ENCODE measurements around the gene GTF2A2. TPM values are rescaled to one million over a fixed set of nuclear protein-coding genes. Genes with fewer than 3 reads are reported as not detected.

The GTF2A2 gene
- total RNA-seq, 1 donor from 2014 or later, result 105 TPM

DNA sequence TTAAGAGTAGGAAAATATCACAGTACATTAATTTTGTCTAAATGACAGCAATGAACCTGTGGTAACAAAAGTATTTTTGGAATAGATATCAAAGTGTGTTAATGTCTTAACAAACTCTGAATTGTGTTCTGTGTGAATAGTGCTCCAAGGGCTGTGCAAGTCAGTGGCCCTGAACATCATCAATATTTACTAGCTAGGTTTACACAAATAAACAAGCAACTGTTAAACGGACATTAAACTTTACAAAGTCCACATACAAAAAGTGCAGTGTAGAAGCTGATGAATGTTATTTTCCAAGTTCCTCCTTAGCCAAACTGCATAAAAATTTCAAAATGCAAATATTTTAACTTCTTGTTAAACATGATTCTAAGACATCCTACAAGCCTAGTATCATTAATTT is 2.1 kb upstream of the GTF2A2 start:
- H3K27me3 Mint-ChIP-seq (ENCODE audit: unreplicated experiment), result no peaks in the 10 kb centered on the region
- no peak overlapping the region for H3K4me3 Mint-ChIP-seq (ENCODE audit: unreplicated experiment)
- TF ChIP-seq, protein P1, sequence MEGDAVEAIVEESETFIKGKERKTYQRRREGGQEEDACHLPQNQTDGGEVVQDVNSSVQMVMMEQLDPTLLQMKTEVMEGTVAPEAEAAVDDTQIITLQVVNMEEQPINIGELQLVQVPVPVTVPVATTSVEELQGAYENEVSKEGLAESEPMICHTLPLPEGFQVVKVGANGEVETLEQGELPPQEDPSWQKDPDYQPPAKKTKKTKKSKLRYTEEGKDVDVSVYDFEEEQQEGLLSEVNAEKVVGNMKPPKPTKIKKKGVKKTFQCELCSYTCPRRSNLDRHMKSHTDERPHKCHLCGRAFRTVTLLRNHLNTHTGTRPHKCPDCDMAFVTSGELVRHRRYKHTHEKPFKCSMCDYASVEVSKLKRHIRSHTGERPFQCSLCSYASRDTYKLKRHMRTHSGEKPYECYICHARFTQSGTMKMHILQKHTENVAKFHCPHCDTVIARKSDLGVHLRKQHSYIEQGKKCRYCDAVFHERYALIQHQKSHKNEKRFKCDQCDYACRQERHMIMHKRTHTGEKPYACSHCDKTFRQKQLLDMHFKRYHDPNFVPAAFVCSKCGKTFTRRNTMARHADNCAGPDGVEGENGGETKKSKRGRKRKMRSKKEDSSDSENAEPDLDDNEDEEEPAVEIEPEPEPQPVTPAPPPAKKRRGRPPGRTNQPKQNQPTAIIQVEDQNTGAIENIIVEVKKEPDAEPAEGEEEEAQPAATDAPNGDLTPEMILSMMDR (IDR thresholded peaks at IDR 0.05; ENCODE audit: partially characterized antibody, unreplicated experiment), result no peak
- H3K27ac Mint-ChIP-seq (ENCODE audit: unreplicated experiment), result no peak overlapping the region
- no peaks in the 10 kb centered on the region for H3K4me1 Mint-ChIP-seq (ENCODE audit: low read depth, unreplicated experiment)
- H3K9me3 Mint-ChIP-seq (ENCODE audit: unreplicated experiment), result no peaks in the 10 kb centered on the region
- no peaks in the 10 kb centered on the region for H3K36me3 Mint-ChIP-seq (ENCODE audit: unreplicated experiment)
- no peak for DNase-seq

DNA sequence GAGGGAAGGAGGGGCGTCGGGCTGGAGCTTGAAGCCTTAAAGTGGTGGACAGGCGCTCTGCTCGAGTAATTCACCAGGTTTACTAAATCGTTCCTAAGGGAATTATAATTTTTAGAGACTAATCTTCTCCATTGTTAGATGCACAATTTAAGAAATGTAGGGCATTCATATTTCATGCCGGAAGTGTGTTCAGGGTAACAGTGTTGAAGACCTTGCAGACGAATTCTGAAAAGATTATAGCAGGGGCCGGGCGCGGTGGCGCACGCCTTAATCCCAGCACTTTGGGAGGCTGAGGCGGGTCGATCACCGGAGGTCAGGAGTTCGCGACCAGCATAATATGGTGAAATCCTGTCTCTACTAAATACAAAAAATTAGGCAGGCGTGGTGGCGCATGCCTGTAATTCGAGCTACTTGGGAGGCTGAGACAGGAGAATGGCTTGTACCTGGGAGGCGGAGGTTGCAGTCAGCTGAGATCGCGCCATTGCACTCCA is 365 bp upstream of the GTF2A2 start:
- TF ChIP-seq, protein P1 (IDR thresholded peaks at IDR 0.05; ENCODE audit: partially characterized antibody, unreplicated experiment), result no peak
- DNase-seq, result no peak
- Mint-ChIP-seq H3K9me3 (ENCODE audit: unreplicated experiment) (no peaks in the 10 kb centered on the region), H3K4me3 (ENCODE audit: unreplicated experiment) (peak overlapping the region; percentile 80), H3K36me3 (ENCODE audit: unreplicated experiment) (peaks cover 3% of the 10 kb centered on the region), H3K4me1 (ENCODE audit: low read depth, unreplicated experiment) (no peaks in the 10 kb centered on the region), H3K27me3 (ENCODE audit: unreplicated experiment) (no peaks in the 10 kb centered on the region), H3K27ac (ENCODE audit: unreplicated experiment) (peak overlapping the region; percentile 30)

DNA sequence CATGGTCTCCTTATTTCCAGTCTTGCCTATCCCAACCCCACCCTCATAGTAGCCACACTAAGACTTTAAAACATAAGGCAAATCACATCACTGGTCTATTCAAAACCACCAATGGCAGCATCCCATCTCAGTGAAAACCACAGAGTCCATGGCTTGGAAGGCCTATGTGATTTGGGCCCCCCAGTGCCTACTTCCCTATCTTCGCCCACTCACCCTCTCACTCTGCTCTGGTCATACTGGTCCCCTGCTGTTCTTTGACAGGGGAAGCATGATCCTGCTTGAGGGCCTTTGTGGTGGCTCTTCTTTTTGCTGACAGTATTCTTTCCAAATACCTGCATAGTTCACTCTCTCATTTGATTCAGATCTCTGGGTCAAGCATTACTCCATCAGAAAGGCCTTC is 3.3 kb downstream of the GTF2A2 start:
- DNase-seq, result no peak
- no peaks in the 10 kb centered on the region for H3K9me3 Mint-ChIP-seq (ENCODE audit: unreplicated experiment)
- peaks cover 7% of the 10 kb centered on the region for H3K36me3 Mint-ChIP-seq (ENCODE audit: unreplicated experiment)
- TF ChIP-seq, protein P1 (IDR thresholded peaks at IDR 0.05; ENCODE audit: partially characterized antibody, unreplicated experiment), result no peak
- no peak overlapping the region for H3K4me3 Mint-ChIP-seq (ENCODE audit: unreplicated experiment)
- H3K27ac Mint-ChIP-seq (ENCODE audit: unreplicated experiment), result no peak overlapping the region
- no peaks in the 10 kb centered on the region for H3K27me3 Mint-ChIP-seq (ENCODE audit: unreplicated experiment)
- no peaks in the 10 kb centered on the region for H3K4me1 Mint-ChIP-seq (ENCODE audit: low read depth, unreplicated experiment)

DNA sequence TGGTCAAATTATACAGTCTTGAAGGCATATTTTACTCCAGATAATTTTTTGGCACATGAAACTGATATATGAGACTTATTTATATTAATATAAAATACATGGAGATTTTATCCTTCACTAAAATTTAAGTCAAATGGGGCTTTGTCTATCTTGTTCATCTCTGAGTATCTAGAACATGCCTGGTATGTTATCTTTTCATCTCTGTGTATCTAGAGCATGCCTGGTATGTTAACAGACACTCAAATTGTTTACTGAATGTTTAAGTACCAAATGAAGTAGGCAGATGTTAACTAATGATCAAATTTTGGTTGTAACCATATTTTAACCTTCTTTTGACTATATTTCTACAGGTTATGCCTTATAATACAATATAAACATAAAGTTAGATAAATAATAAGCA is 7.7 kb downstream of the GTF2A2 start:
- H3K36me3 Mint-ChIP-seq (ENCODE audit: unreplicated experiment), result peaks cover 7% of the 10 kb centered on the region
- no peaks in the 10 kb centered on the region for H3K9me3 Mint-ChIP-seq (ENCODE audit: unreplicated experiment)
- no peak overlapping the region for H3K4me3 Mint-ChIP-seq (ENCODE audit: unreplicated experiment)
- TF ChIP-seq, protein P1 (IDR thresholded peaks at IDR 0.05; ENCODE audit: partially characterized antibody, unreplicated experiment), result no peak
- H3K27me3 Mint-ChIP-seq (ENCODE audit: unreplicated experiment), result no peaks in the 10 kb centered on the region
- no peak overlapping the region for H3K27ac Mint-ChIP-seq (ENCODE audit: unreplicated experiment)
- H3K4me1 Mint-ChIP-seq (ENCODE audit: low read depth, unreplicated experiment), result no peaks in the 10 kb centered on the region
- DNase-seq, result no peak

DNA sequence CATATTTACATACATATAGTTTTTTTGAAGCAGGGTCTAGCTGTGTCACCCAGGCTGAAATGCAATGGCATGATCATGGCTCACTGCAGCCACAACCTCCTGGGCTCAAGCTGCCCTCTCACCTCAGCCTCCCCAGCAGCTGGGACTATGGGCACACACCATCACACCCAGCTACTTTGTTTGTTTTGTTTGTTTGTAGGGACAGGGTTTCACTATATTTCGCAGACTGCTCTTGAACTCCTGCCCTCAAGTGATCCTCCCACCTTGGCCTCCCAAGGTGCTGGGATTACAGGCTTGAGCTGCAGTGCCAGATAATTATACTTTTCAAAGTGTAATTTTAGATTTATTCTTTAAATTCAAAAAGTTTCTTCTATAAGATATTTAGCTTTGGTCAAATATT is 10.2 kb downstream of the GTF2A2 start:
- H3K9me3 Mint-ChIP-seq (ENCODE audit: unreplicated experiment), result no peaks in the 10 kb centered on the region
- no peaks in the 10 kb centered on the region for H3K4me1 Mint-ChIP-seq (ENCODE audit: low read depth, unreplicated experiment)
- no peaks in the 10 kb centered on the region for H3K36me3 Mint-ChIP-seq (ENCODE audit: unreplicated experiment)
- DNase-seq, result no peak
- TF ChIP-seq, protein P1 (IDR thresholded peaks at IDR 0.05; ENCODE audit: partially characterized antibody, unreplicated experiment), result no peak
- no peak overlapping the region for H3K27ac Mint-ChIP-seq (ENCODE audit: unreplicated experiment)
- no peak overlapping the region for H3K4me3 Mint-ChIP-seq (ENCODE audit: unreplicated experiment)
- no peaks in the 10 kb centered on the region for H3K27me3 Mint-ChIP-seq (ENCODE audit: unreplicated experiment)

All from glutamatergic neuron (in vitro differentiated cells).